ENCODE data around the gene CTAG1B.
"Not testable (repeated sequence)": the region's sequence is repeated elsewhere in the genome, so short reads cannot be mapped to it uniquely, and the experiment has no call there.

CTAG1B gene

GRCh38 chrX:154619182-154619581 is at the start of gene CTAG1B:
Gene CTAG1B (minus strand): TSS chrX:154619282. CDS start chrX:154619218, 64 bp downstream.
- DNase-seq: not testable (repeated sequence)

DNA sequence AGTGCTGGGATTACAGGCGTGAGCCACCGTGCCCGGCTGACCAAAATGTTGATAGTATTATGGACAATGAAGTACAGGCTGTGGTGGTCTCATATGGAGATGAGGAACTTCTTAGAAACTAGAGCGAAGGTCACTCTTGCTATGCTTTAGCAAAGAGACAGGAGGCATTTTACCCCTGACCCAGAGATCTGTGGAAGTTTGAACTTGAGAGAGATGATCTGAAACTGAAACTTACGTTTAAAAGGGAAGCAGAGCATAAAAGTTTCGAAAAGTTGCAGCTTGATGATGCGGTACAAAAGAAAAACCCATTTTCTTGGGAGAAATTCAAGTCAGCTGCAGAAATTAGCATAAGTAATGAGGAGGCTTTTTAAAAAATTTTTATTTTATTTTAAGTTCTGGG is 42.8 kb upstream of the CTAG1B start:
- no peak for DNase-seq

DNA sequence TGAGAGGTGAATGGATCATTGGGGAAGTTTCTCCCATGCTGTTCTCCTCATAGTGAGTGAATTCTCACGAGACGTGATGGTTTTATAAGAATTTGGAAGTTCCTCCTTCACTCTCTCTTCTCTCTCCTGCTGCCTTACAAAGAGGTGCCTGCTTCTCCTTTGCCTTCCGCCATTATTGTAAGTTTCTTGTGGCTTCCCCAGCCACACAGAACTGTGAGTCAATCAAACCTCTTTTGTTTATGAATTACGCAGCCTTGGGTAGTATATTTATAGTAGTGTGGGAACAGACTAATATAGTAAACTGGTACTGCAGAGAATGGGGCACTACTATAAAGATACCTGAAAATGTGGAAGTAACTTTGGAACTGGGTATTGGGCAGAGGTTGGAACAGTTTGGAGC is 42.1 kb upstream of the CTAG1B start:
- DNase-seq: no peak

DNA sequence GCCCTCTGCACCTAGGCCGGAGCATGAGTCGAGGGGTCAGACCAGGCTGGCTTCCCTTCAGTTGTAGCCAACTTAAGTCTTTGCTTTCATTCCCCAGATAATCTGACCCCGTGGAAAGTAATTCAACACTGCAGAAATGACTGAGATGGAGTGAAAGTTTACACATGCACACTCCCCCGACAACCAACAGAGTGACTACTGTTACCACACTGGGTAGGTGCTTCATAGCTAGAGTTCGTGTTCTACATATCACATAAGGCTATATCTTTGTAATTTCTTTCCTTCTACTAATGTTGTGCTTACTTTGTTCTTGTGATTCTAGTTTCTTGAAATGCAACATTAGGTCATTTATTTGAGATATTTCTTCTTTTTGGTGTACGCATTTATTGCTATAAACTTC is 41.5 kb upstream of the CTAG1B start:
- no peak for DNase-seq

DNA sequence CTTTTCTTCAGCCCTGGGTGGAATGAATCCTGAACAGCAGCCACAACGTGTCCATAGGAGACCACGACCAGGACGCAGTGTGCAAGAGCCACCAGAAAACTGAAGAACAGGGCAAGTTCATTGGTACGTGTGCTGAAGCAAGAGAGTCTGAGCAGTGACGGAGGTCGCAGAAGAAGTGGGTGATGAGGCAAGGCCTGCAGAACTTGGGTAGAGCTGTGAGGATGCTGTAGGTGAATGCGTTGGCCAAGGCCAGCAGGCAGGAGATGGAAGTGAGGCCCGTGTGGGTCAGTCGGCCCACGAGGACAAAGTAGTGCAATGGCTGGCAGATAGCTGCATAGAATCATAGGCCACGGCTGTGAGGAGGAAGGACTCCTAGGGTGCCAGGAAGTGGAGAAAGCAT is 39.9 kb upstream of the CTAG1B start:
- DNase-seq: no peak

- no peak for DNase-seq
Measured at GRCh38 chrX:154658187-154658586, 39.1 kb upstream of the CTAG1B start.

DNA sequence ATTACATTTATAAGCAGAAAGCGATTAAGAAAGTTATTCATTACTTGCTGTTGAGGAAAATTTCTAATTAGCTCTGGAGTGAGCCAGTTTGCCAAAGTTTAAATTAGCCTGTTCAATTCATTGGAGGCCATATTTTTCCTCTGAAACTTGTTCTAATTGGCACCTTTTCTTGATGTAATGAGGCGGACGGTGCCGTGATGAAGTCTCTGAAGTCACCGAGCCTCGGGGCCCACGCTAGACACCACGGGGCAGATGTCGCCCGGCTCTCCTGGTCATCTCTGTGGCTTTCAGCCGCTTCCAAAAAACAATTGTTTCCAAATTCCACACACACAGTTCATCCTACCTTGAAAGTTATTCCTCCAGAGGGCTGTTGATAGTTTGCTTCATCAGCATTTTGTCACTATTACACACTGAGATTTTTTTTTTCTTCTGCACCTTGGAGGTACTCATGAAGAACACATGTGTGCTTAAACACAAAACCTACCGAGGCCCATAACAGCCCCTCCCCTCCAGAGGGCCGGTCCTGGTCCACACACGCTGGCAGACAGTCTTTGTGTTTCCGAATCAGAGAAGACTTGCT is 38.2 kb upstream of the CTAG1B start:
- no peak for DNase-seq

GRCh38 chrX:154655786-154656185 is 36.7 kb upstream of the CTAG1B start:
- DNase-seq: no peak

GRCh38 chrX:154655346-154655745 is 36.3 kb upstream of the CTAG1B start:
- no peak for DNase-seq

GRCh38 chrX:154654925-154655324 is 35.8 kb upstream of the CTAG1B start:
- DNase-seq: no peak

- no peak for DNase-seq
Measured at GRCh38 chrX:154654372-154654771, 35.3 kb upstream of the CTAG1B start.

DNA sequence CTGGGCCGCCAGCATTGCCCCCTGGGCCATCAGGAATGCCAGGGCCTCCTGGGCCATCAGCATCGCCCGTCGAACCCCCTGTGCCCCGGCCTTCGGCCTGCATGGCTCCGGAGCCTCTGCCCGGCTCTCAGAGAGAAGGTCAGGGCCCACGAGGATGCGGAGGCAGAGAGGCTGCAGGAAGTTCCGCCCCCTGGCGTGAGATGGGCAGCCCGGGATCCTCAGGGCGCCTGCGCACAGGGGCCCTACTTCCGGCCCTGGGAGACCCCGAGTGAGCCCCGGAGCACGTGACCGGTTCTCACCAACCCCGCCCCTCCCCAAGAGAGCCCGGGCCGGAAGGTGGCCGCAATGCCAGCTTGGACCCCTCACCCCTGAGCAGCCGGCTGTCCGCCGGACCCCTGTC is 34.3 kb upstream of the CTAG1B start, which contains the start of gene CTAG2:
TSS of gene CTAG2 (minus strand) at position 167 of the 400 bp plus-strand sequence. CDS start at position 103, 64 bp downstream.
- DNase-seq: not testable (repeated sequence)

GRCh38 chrX:154653048-154653401 is 33.9 kb upstream of the CTAG1B start:
- no peak for DNase-seq

DNA sequence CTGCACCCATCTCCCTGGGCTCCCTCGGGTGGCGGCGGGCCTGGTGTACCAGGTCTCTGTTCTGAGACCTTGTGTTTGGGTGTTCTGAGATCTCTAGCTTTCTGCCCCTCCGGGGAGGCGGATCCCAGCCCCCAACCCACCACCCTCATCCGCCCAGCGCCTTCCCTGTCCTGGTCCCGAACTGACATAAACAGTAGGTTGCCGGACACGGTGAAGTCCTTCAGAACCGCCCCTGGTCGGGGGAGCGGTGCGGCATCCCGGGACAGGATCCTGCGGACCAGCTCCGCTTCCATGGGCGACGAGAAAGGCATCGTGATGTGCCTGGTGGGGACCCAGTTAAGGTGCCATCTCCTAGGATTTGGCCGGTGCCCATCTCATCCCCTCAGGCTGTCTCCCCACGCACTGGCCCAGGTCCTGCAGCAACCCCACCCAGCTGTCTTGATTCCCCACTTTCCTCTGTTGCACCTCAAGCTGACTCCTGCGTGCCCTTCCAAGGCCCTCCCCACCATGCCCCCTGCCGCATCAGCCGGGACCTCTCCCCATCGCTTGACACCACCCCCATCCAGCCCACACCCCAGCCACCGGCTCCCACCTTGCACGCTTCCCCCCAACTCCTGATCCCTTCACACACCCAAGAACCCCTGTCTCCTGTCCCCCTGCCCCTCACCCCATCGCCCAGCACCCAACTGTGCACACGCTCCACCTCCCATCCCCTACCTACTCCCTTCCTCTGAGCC is 33.4 kb upstream of the CTAG1B start:
- no peak for DNase-seq

GRCh38 chrX:154650221-154650510 is 31.1 kb upstream of the CTAG1B start:
- DNase-seq: no peak

- DNase-seq: no peak
Measured at GRCh38 chrX:154649503-154650220, 30.6 kb upstream of the CTAG1B start.

GRCh38 chrX:154648931-154649330 is 29.8 kb upstream of the CTAG1B start:
- DNase-seq: no peak

GRCh38 chrX:154645745-154646378 is 26.8 kb upstream of the CTAG1B start:
- not testable (repeated sequence) for DNase-seq

- DNase-seq: not testable (repeated sequence)
Measured at GRCh38 chrX:154643708-154644107, 24.6 kb upstream of the CTAG1B start.

GRCh38 chrX:154641740-154642139 is 22.7 kb upstream of the CTAG1B start:
- DNase-seq: not testable (repeated sequence)

GRCh38 chrX:154633661-154634060 is 14.6 kb upstream of the CTAG1B start:
- not testable (repeated sequence) for DNase-seq

DNA sequence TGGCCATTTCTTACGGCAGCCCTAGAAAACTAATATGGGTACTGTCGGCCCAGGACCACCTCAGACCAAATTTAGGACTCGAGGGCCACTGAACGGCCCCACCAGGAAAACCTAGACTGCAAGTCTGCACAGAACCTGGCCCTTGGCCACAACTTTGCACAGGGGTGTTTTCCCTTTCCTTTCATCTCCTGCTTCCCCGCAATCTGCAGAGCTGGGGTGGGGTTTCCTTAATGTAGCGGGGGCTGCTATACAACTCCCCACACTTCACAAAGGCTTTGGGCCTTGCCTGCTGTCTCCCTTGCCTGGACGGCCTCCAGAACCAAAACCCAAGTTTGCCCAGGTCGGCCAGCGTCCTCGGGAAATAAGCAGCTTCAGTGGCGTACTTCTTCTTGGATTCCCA is 11.9 kb upstream of the CTAG1B start:
- DNase-seq: not testable (repeated sequence)

- DNase-seq: not testable (repeated sequence)
Measured at GRCh38 chrX:154628960-154629359, 9.9 kb upstream of the CTAG1B start.
